GM21529 (cell line): ENCODE measurements around the gene DSCAML1.

Experiments used
- ATAC-seq: cut with Tn5 transposase; IDR thresholded peaks from one replicate; pipeline ENCODE4 v1.9.1; 2021; ENCODE audit not compliant: unreplicated experiment

The DSCAML1 gene

GRCh38 chr11:117642835-117643234 is 154.2 kb downstream of the DSCAML1 start:
- no peak for ATAC-seq

- ATAC-seq, result no peak
Observed at GRCh38 chr11:117642396-117642795, 154.6 kb downstream of the DSCAML1 start.

GRCh38 chr11:117641008-117641915 is 155.8 kb downstream of the DSCAML1 start:
- ATAC-seq, result no peak

- no peak for ATAC-seq
Observed at GRCh38 chr11:117640041-117640440, 157.0 kb downstream of the DSCAML1 start.

GRCh38 chr11:117639601-117640000 is 157.4 kb downstream of the DSCAML1 start:
- ATAC-seq, result no peak

GRCh38 chr11:117638911-117639543 is 158.0 kb downstream of the DSCAML1 start:
- no peak for ATAC-seq

- no peak for ATAC-seq
Observed at GRCh38 chr11:117634756-117635603, 162.0 kb downstream of the DSCAML1 start.

- ATAC-seq, result no peak
Observed at GRCh38 chr11:117633976-117634755, 162.8 kb downstream of the DSCAML1 start.

- no peak for ATAC-seq
Observed at GRCh38 chr11:117633186-117633754, 163.7 kb downstream of the DSCAML1 start.

GRCh38 chr11:117632306-117632705 is 164.7 kb downstream of the DSCAML1 start:
- ATAC-seq, result no peak

GRCh38 chr11:117631336-117632140 is 165.5 kb downstream of the DSCAML1 start:
- no peak for ATAC-seq

- ATAC-seq, result no peak
Observed at GRCh38 chr11:117629891-117630538, 167.0 kb downstream of the DSCAML1 start.

- no peak for ATAC-seq
Observed at GRCh38 chr11:117629146-117629545, 167.9 kb downstream of the DSCAML1 start.

- no peak for ATAC-seq
Observed at GRCh38 chr11:117627259-117627658, 169.8 kb downstream of the DSCAML1 start.

- ATAC-seq, result no peak
Observed at GRCh38 chr11:117626576-117626975, 170.4 kb downstream of the DSCAML1 start.

GRCh38 chr11:117625237-117625636 is 171.8 kb downstream of the DSCAML1 start:
- no peak for ATAC-seq

- ATAC-seq, result no peak
Observed at GRCh38 chr11:117623831-117624271, 173.2 kb downstream of the DSCAML1 start.

- no peak for ATAC-seq
Observed at GRCh38 chr11:117621226-117621625, 175.8 kb downstream of the DSCAML1 start.

- no peak for ATAC-seq
Observed at GRCh38 chr11:117620659-117621058, 176.4 kb downstream of the DSCAML1 start.
